LNCAP (cell line): ENCODE results near the gene ATP6V1F.

Experiments used
- TF ChIP-seq, protein P1 (sequence below): fragments of 450-650 bp; IDR thresholded peaks from 2 replicates; pipeline ENCODE4 v1.5.1; 2017; ENCODE audit warnings: mild to moderate bottlenecking

Gene ATP6V1F

DNA sequence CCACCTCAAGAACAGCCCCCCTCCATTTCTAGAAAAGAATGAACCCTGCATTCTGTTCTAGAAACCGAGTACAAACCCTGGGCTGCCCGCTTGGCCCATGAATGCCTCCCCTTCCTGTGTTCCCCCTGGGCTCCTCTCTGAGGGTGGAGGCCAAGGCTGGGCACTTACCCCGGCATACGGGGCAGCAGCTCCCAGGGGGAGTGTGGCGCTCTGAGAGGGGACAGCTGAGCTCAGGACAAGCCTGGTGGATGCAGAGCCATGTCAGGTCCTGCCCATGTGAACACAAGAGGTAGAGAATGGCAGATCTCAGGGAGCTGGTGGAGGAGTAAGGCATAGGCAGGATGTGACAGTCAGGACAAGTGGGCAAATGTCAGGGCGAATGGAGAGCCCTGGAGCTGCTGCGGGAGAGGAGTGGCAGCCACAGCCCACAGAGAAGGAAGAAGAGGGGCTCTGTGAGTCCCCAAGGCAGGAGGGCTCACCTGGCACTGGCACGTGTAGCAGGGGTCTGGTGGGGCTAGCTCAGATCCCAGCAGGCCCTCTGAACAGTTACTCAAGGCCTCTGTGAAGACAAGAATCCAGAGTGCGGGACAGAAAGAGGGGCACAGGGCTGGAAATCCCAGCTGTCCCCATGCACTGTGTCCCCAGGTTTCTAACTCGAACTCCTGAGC is 18.9 kb downstream of the ATP6V1F start:
- TF ChIP-seq, protein P1, sequence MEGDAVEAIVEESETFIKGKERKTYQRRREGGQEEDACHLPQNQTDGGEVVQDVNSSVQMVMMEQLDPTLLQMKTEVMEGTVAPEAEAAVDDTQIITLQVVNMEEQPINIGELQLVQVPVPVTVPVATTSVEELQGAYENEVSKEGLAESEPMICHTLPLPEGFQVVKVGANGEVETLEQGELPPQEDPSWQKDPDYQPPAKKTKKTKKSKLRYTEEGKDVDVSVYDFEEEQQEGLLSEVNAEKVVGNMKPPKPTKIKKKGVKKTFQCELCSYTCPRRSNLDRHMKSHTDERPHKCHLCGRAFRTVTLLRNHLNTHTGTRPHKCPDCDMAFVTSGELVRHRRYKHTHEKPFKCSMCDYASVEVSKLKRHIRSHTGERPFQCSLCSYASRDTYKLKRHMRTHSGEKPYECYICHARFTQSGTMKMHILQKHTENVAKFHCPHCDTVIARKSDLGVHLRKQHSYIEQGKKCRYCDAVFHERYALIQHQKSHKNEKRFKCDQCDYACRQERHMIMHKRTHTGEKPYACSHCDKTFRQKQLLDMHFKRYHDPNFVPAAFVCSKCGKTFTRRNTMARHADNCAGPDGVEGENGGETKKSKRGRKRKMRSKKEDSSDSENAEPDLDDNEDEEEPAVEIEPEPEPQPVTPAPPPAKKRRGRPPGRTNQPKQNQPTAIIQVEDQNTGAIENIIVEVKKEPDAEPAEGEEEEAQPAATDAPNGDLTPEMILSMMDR: no peak

GRCh38 chr7:128882134-128882533 is 19.5 kb downstream of the ATP6V1F start:
- TF ChIP-seq, protein P1: no peak

- TF ChIP-seq, protein P1: peak; percentile 99
Observed at GRCh38 chr7:128883622-128884448, 21.2 kb downstream of the ATP6V1F start.

GRCh38 chr7:128884561-128885369 is 22.1 kb downstream of the ATP6V1F start:
- TF ChIP-seq, protein P1: no peak

- TF ChIP-seq, protein P1: no peak
Observed at GRCh38 chr7:128885370-128886187, 22.9 kb downstream of the ATP6V1F start.

DNA sequence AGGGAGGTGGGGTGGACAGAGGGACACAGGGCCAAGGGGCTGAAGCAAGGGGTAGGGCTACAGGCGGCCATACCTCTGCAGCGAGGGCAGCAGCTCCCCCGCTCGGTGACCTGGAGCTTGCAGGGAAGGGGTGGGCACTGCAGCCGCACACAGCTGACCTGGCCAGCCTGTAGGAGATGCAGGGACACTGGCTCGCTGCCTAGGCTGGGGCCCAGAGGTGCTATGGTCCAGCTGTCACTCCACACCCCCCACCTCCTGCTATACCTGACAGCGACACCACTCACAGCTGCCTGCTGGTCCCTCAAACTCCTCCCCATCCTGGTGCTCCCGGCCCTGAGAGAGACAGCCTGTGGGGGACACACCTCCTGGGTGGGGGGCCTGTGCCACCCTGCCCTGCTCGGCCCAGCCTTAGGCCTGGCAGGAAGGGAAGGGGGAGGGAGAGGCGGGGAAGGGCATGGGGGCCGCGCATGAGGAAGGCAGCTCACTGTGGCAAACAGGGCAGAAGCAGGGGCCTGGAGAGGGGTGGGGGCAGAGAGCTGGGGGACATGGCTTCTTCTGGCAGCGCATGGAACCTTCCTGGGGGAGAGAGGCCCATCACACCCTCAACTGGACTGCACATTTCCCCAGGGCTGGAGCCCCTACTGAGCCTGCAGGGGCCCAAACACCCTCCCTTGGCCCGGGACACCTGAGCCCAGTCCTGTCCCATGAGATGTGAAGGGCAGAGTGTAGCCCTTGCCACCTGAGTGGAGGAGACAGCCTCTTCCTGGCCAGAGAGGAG is 23.9 kb downstream of the ATP6V1F start:
- TF ChIP-seq, protein P1: no peak
